GM12878 (cell line): ENCODE data around the gene ADAMTS17. TPM values are rescaled to one million over a fixed set of nuclear protein-coding genes. Genes with fewer than 3 reads are reported as not detected.

Source experiments
- ATAC-seq: fragments of 200-7000 bp; cut with Tn5 transposase; 3 replicates; pipeline ENCODE4 v1.9.1; 2020; ENCODE audit warnings: mild to moderate bottlenecking, moderate library complexity
- BruUV-seq: library from RNA; stranded (reverse); fragments of 400-500 nt; replicated peaks from 2 replicates; lab custom pipeline; 2021; lab: Mats Ljungman, UMichigan
- CTCF ChIA-PET: fragments of 300-600 bp; sonication (Branson Sonifier 250); formaldehyde crosslinking; extraction: SDS; loops from one replicate; lab custom pipeline; 2021; ENCODE audit warnings: inconsistent platforms; lab: Yijun Ruan, JAX
- POLR2A ChIA-PET: fragments of 350-600 bp; formaldehyde crosslinking; extraction: SDS; loops from one replicate; lab custom pipeline; 2021; ENCODE audit warnings: inconsistent platforms; lab: Charles Lee
- RAD21 ChIA-PET: fragments of 300-600 bp; sonication (Branson Sonifier 250); formaldehyde crosslinking; loops from one replicate; lab custom pipeline; 2023; ENCODE audit warnings: antibody characterized with exemption; ENCODE audit not compliant: unreplicated experiment; lab: Charles Lee
- SMC1A ChIA-PET: fragments of 300-600 bp; sonication (Branson Sonifier 250); formaldehyde crosslinking; loops from one replicate; lab custom pipeline; 2023; ENCODE audit not compliant: unreplicated experiment, uncharacterized antibody; lab: Charles Lee
- DNase-seq: peaks from one replicate; pipeline ENCODE4 v3.0.0-alpha.2; 2011; ENCODE audit warnings: low read depth, low spot score
- FAIRE-seq: peaks from 3 replicates; lab custom pipeline; 2011; peaks lifted over from hg19 to GRCh38; lab: Jason Lieb, UNC
- H2AFZ ChIP-seq: 2 replicates; pipeline ENCODE4 v1.6.0; 2011; ENCODE audit warnings: low read depth, low read length, control low read depth; ENCODE audit not compliant: control insufficient read depth
- H3K27ac ChIP-seq: 2 replicates; pipeline ENCODE4 v1.5.1; 2011; ENCODE audit warnings: control low read depth; ENCODE audit not compliant: control insufficient read depth, insufficient read depth
- H3K27me3 ChIP-seq, 2 experiments: replicated peaks in 1 of 2; 2 replicates each; pipeline versions ENCODE4 v1.6.0 to v1.6.1; 2011; ENCODE audit warnings: low read length in 1 of 2; ENCODE audit not compliant: control insufficient read depth in 2 of 2, insufficient read depth in 2 of 2
- H3K36me3 ChIP-seq, 2 experiments: 2 replicates each; pipeline ENCODE4 v1.5.1; 2011; ENCODE audit warnings: low read length in 1 of 2; ENCODE audit not compliant: control insufficient read depth in 2 of 2, insufficient read depth in 2 of 2
- H3K4me1 ChIP-seq: 2 replicates; pipeline ENCODE4 v1.6.1; 2011; ENCODE audit warnings: mild to moderate bottlenecking, low read length, moderate library complexity, mixed read lengths; ENCODE audit not compliant: control insufficient read depth, insufficient read depth
- H3K4me2 ChIP-seq: 2 replicates; pipeline ENCODE4 v1.6.0; 2011; ENCODE audit warnings: control low read depth; ENCODE audit not compliant: control insufficient read depth, insufficient read depth
- H3K4me3 ChIP-seq: fragments of 200-600 bp; sonication (generic); 2 replicates; pipeline ENCODE4 v1.5.1; 2016
- H3K79me2 ChIP-seq: 2 replicates; pipeline ENCODE4 v1.6.0; 2011; ENCODE audit warnings: low read length; ENCODE audit not compliant: control insufficient read depth, insufficient read depth
- H3K9ac ChIP-seq: 2 replicates; pipeline ENCODE4 v1.8.0; 2011; ENCODE audit warnings: low read length, control low read depth, mixed read lengths; ENCODE audit not compliant: control insufficient read depth, insufficient read depth
- H3K9me3 ChIP-seq: replicated peaks from 3 replicates; pipeline ENCODE4 v1.5.1; 2011; ENCODE audit warnings: mild to moderate bottlenecking, low read length; ENCODE audit not compliant: control insufficient read depth, insufficient read depth
- H4K20me1 ChIP-seq: 2 replicates; pipeline ENCODE4 v1.6.0; 2011; ENCODE audit not compliant: control insufficient read depth, insufficient read depth
- ATF7 ChIP-seq: fragments of 450-650 bp; IDR thresholded peaks from 2 replicates; pipeline ENCODE4 v1.6.1; 2016; ENCODE audit warnings: low read depth, mild to moderate bottlenecking
- CEBPB ChIP-seq, 2 experiments: fragments of 150-350 bp in 1 of 2; IDR thresholded peaks; 2 replicates each; pipeline ENCODE4 v1.6.1; 2012 to 2014; ENCODE audit warnings: low read depth in 2 of 2, low read length in 2 of 2, borderline replicate concordance in 1 of 2, inconsistent platforms in 1 of 2
- CHD1 ChIP-seq: IDR thresholded peaks from 2 replicates; pipeline ENCODE4 v1.6.1; 2012; ENCODE audit warnings: low read depth, low read length, improper control_type of control experiment
- FOS ChIP-seq: IDR thresholded peaks from 3 replicates; pipeline ENCODE4 v1.6.1; 2011; ENCODE audit warnings: borderline replicate concordance; ENCODE audit not compliant: insufficient read length; ENCODE audit errors: extremely low read depth
- IRF3 ChIP-seq: fragments of 450-650 bp; IDR thresholded peaks from 2 replicates; pipeline ENCODE4 v1.6.1; 2014; ENCODE audit warnings: mild to moderate bottlenecking
- JUNB ChIP-seq: IDR thresholded peaks from 2 replicates; pipeline ENCODE4 v1.6.1; 2016; ENCODE audit warnings: antibody characterized with exemption, mild to moderate bottlenecking
- MEF2B ChIP-seq: fragments of 450-650 bp; IDR thresholded peaks from 2 replicates; pipeline ENCODE4 v1.6.1; 2018; ENCODE audit warnings: mild to moderate bottlenecking, moderate library complexity; ENCODE audit not compliant: partially characterized antibody, poor library complexity, severe bottlenecking
- MTA2 ChIP-seq: fragments of 450-650 bp; IDR thresholded peaks from 2 replicates; pipeline ENCODE4 v1.6.1; 2016; ENCODE audit warnings: low read depth, mild to moderate bottlenecking, moderate library complexity
- RCOR1 ChIP-seq: conservative IDR thresholded peaks from 2 replicates; pipeline ENCODE4 v1.6.1; 2012; ENCODE audit warnings: low read depth, low read length, improper control_type of control experiment
- ZNF24 ChIP-seq: fragments of 450-650 bp; IDR thresholded peaks from 2 replicates; pipeline ENCODE4 v1.6.1; 2017; ENCODE audit warnings: antibody characterized with exemption, mild to moderate bottlenecking
- ZNF384 ChIP-seq: IDR thresholded peaks from 2 replicates; pipeline ENCODE4 v1.6.1; 2012; ENCODE audit warnings: low read depth, mild to moderate bottlenecking, low read length, improper control_type of control experiment, borderline replicate concordance
- WGBS: methylation state at CpG from one replicate; pipeline ENCODE4 v1.1.6; 2016; ENCODE audit warnings: low lambda C conversion rate; ENCODE audit not compliant: insufficient replicate concordance, insufficient coverage; ENCODE audit errors: missing lambda C conversion rate; 5-methylcytosine and 5-hydroxymethylcytosine counted together
- in situ Hi-C: fragments of 300-500 bp; cut with MboI; formaldehyde crosslinking; loops from 9 replicates; pipeline ENCODE4 v1.14.3; 2018; ENCODE audit warnings: mixed read lengths
- intact Hi-C: fragments of 100-400 bp; cut with micrococcal nuclease; formaldehyde crosslinking; loops from one replicate; pipeline ENCODE4 v1.14.2; 2022; ENCODE audit not compliant: unreplicated experiment
- polyA plus RNA-seq, 11 experiments: library from polyadenylated mRNA; depleted of rRNA in 4 of 11; unstranded in 6 of 11; stranded (reverse) in 5 of 11; fragments of >200 nt; fragmentation: Nextera tagmentation in 4 of 11; fragmentation: Illumina TruSeq in 1 of 11; extraction: Ambion mirVana in 4 of 11; extraction: Trizol in 1 of 11; gene quantifications; 1 replicate in 1 of 11; 2 replicates in 10 of 11; pipeline versions ENCODE4 v1.2.1 to v1.2.3, GENCODE V29; 2011 to 2016; ENCODE audit warnings: inconsistent platforms in 2 of 11, missing spikeins in 2 of 11, low read depth in 1 of 11
- total RNA-seq, 4 experiments: library from RNA; depleted of rRNA in 3 of 4; stranded (reverse); fragments of >200 nt in 3 of 4; fragmentation: Illumina TruSeq in 1 of 4; extraction: Trizol in 1 of 4; gene quantifications; 2 replicates each; pipeline versions ENCODE4 v1.2.1 to v1.2.3, GENCODE V29; 2013 to 2021

ADAMTS17 gene
- total and polyA plus RNA-seq, 10 of the 15 experiments (the other 5 are each of a cell fraction or from before 2014, with no cell fraction given): 0.04 to 0.50 (median 0.10) TPM; not detected in 4

- Histone ChIP-seq H3K9me3 (no peaks in the 10 kb centered on the region; the same call in 2 of the 3 replicates), H3K9ac (no peak overlapping the region), H2AFZ (no peak overlapping the region), H3K4me2 (no peak overlapping the region), H3K27me3 (no peaks in the 10 kb centered on the region), H3K79me2 (no peaks in the 10 kb centered on the region), H3K4me3 (no peak overlapping the region), H3K27ac (no peak overlapping the region), H3K4me1 (no peaks in the 10 kb centered on the region), H4K20me1 (no peaks in the 10 kb centered on the region), H3K36me3 (no peaks in the 10 kb centered on the region)
- CTCF ChIA-PET: no interaction called here
- RAD21 ChIA-PET: no interaction called here
- 29% methylated on average over 20 of the region's 20 CpGs for WGBS
- FAIRE-seq (no peak), ATAC-seq (no peak), DNase-seq (no peak)
- no TSS peak for BruUV-seq
- TF ChIP-seq IRF3 (no peak), ZNF24 (no peak), JUNB (no peak), ZNF384 (no peak), CEBPB (IDR thresholded peaks at IDR 0.05; ENCODE audit: borderline replicate concordance in 1 of 2, low read depth in 2 of 2, low read length in 2 of 2) (no peak), MEF2B (no peak), RCOR1 (no peak), FOS (no peak), MTA2 (no peak), ATF7 (no peak), CHD1 (no peak)
- in situ Hi-C loops (no loop called here), intact Hi-C loops (no loop called here)
- POLR2A ChIA-PET: no interaction called here
- SMC1A ChIA-PET: no interaction called here
Observed at GRCh38 chr15:100256101-100256969, 85.4 kb downstream of the ADAMTS17 start.
